K562 (cell line): ENCODE measurements around the gene SLC38A8. TPM values are rescaled to one million over a fixed set of nuclear protein-coding genes. Genes with fewer than 3 reads are reported as not detected.

Experiments
- ATAC-seq: fragments of 200-7000 bp; cut with Tn5 transposase; 3 replicates; pipeline ENCODE4 v1.9.1; 2020; ENCODE audit warnings: moderate library complexity
- BruUV-seq: library from RNA; stranded (reverse); fragments of 400-500 nt; replicated peaks from 2 replicates; lab custom pipeline; 2021; lab: Mats Ljungman, UMichigan
- CTCF ChIA-PET: fragments of 300-600 bp; formaldehyde crosslinking; extraction: SDS; loops from one replicate; lab custom pipeline; 2021; ENCODE audit warnings: low intra/inter-chr PET ratio; lab: Yijun Ruan, JAX
- POLR2A ChIA-PET: fragments of 300-600, 350-650 bp; sonication (Branson Sonifier 250); formaldehyde crosslinking; extraction: SDS; loops from one replicate; lab custom pipeline; 2021; ENCODE audit warnings: antibody characterized with exemption, inconsistent platforms; lab: Yijun Ruan, JAX
- DNase-seq, 4 experiments: peaks; one replicate each; pipeline versions ENCODE4 v3.0.0 to v3.0.0-alpha.2; 2011 to 2018; ENCODE audit warnings: low spot score in 3 of 4, mixed read lengths in 3 of 4; ENCODE audit errors: extremely low read depth in 1 of 4
- FAIRE-seq: peaks from 2 replicates; lab custom pipeline; 2011; peaks lifted over from hg19 to GRCh38; lab: Jason Lieb, UNC
- H2AFZ ChIP-seq: 2 replicates; pipeline ENCODE4 v1.6.0; 2011; ENCODE audit warnings: low read depth, low read length, control low read depth, inconsistent platforms
- H3K27ac ChIP-seq: fragments of 200-600 bp; 3 replicates; pipeline ENCODE4 v1.8.0; 2011; ENCODE audit warnings: low read depth, mild to moderate bottlenecking, control low read depth, inconsistent platforms, low read length, moderate library complexity, mixed read lengths; ENCODE audit errors: extremely low read depth
- H3K27me3 ChIP-seq, 2 experiments: fragments of 300-600 bp in 1 of 2; 2 replicates in 1 of 2; 3 replicates in 1 of 2; pipeline versions ENCODE4 v1.6.0 to v1.8.0; 2011; ENCODE audit warnings: inconsistent platforms in 2 of 2, low read length in 2 of 2, mild to moderate bottlenecking in 1 of 2, mixed read lengths in 1 of 2, moderate library complexity in 1 of 2; ENCODE audit not compliant: control insufficient read depth in 2 of 2, insufficient read depth in 2 of 2
- H3K36me3 ChIP-seq: fragments of 300-600 bp; 3 replicates; pipeline ENCODE4 v1.8.0; 2011; ENCODE audit warnings: mild to moderate bottlenecking, low read length, inconsistent platforms; ENCODE audit not compliant: control insufficient read depth, insufficient read depth
- H3K4me1 ChIP-seq, 2 experiments: fragments of 200-600 bp in 1 of 2; replicated peaks in 1 of 2; 2 replicates in 1 of 2; 3 replicates in 1 of 2; pipeline versions ENCODE4 v1.5.1 to v1.8.0; 2011; ENCODE audit warnings: inconsistent platforms in 2 of 2, low read length in 2 of 2, mild to moderate bottlenecking in 1 of 2, mixed read lengths in 1 of 2, moderate library complexity in 1 of 2; ENCODE audit not compliant: control insufficient read depth in 2 of 2, insufficient read depth in 2 of 2
- H3K4me2 ChIP-seq: 2 replicates; pipeline ENCODE4 v1.6.1; 2011; ENCODE audit warnings: low read length, control low read depth, inconsistent platforms, mixed read lengths; ENCODE audit not compliant: insufficient read depth
- H3K4me3 ChIP-seq: fragments of 200-600 bp; sonication (generic), shearing (Covaris generic); 2 replicates; pipeline ENCODE4 v1.5.1; 2016; ENCODE audit warnings: control low read depth, inconsistent platforms
- H3K79me2 ChIP-seq: fragments of 200-600 bp; 3 replicates; pipeline ENCODE4 v1.8.0; 2011; ENCODE audit warnings: low read length, inconsistent platforms; ENCODE audit not compliant: control insufficient read depth, insufficient read depth
- H3K9ac ChIP-seq, 2 experiments: 2 replicates each; pipeline versions ENCODE4 v1.6.0 to v1.6.1; 2011; ENCODE audit warnings: low read depth in 2 of 2, low read length in 2 of 2, control low read depth in 1 of 2, inconsistent platforms in 1 of 2, mild to moderate bottlenecking in 1 of 2, mixed read lengths in 1 of 2; ENCODE audit not compliant: insufficient read depth in 1 of 2
- H3K9me1 ChIP-seq: one replicate; pipeline ENCODE4 v1.6.0; 2011; ENCODE audit warnings: inconsistent platforms, mild to moderate bottlenecking, low read length, moderate library complexity; ENCODE audit not compliant: control insufficient read depth, insufficient read depth
- H3K9me3 ChIP-seq: replicated peaks from 2 replicates; pipeline ENCODE4 v1.5.1; 2011; ENCODE audit warnings: low read depth, low read length, inconsistent platforms; ENCODE audit not compliant: control insufficient read depth, insufficient read depth
- H4K20me1 ChIP-seq: replicated peaks from 2 replicates; pipeline ENCODE4 v1.6.1; 2011; ENCODE audit warnings: low read length, inconsistent platforms, mixed read lengths; ENCODE audit not compliant: control insufficient read depth, insufficient read depth
- CHD4 ChIP-seq: fragments of 200-600 bp; sonication (generic); IDR thresholded peaks from 3 replicates; pipeline ENCODE4 v1.6.1; 2012; ENCODE audit warnings: low read depth, mild to moderate bottlenecking, mixed read lengths, low read length, inconsistent platforms; ENCODE audit not compliant: insufficient read depth, insufficient replicate concordance, poor library complexity, severe bottlenecking
- ESRRB ChIP-seq: fragments of 250-450 bp; sonication (Bioruptor Pico); IDR thresholded peaks from 2 replicates; pipeline ENCODE4 v1.5.0; 2020; ENCODE audit warnings: mild to moderate bottlenecking, moderate library complexity, borderline replicate concordance
- HDAC1 ChIP-seq, 2 experiments: fragments of 450-650 bp; IDR thresholded peaks; 2 replicates each; pipeline ENCODE4 v1.6.1; 2016 to 2017; ENCODE audit warnings: inconsistent platforms in 1 of 2, mild to moderate bottlenecking in 1 of 2, moderate library complexity in 1 of 2
- LEF1 ChIP-seq: fragments of 450-650 bp; IDR thresholded peaks from 2 replicates; pipeline ENCODE4 v1.6.1; 2016; ENCODE audit warnings: mild to moderate bottlenecking
- MEF2D ChIP-seq: conservative IDR thresholded peaks from 2 replicates; pipeline ENCODE4 v1.6.1; 2016; ENCODE audit warnings: low read depth, missing genetic modification characterization, missing compliant biosample characterization
- NR2C1 ChIP-seq, 2 experiments: fragments of 450-650 bp; IDR thresholded peaks; 2 replicates each; pipeline ENCODE4 v1.6.1; 2017; ENCODE audit warnings: mild to moderate bottlenecking in 2 of 2, antibody characterized with exemption in 1 of 2, inconsistent platforms in 1 of 2, missing compliant biosample characterization in 1 of 2, missing genetic modification characterization in 1 of 2
- OTX1 ChIP-seq: fragments of 450-650 bp; formaldehyde crosslinking; IDR thresholded peaks from 2 replicates; pipeline ENCODE4 v1.4.0; 2022; ENCODE audit warnings: mild to moderate bottlenecking
- PHF8 ChIP-seq: fragments of 200-600 bp; sonication (generic); IDR thresholded peaks from 2 replicates; pipeline ENCODE4 v1.6.1; 2012; ENCODE audit warnings: mixed run types, mild to moderate bottlenecking, inconsistent platforms, low read length, moderate library complexity, borderline replicate concordance
- PHTF2 ChIP-seq: fragments of 250-450 bp; sonication (Bioruptor Pico); IDR thresholded peaks from 2 replicates; pipeline ENCODE4 v1.5.0; 2021; ENCODE audit warnings: mild to moderate bottlenecking
- SIRT6 ChIP-seq: IDR thresholded peaks from one replicate; pipeline ENCODE4 v1.6.1; 2012; ENCODE audit warnings: low read depth, mild to moderate bottlenecking, control low read depth, inconsistent platforms, low read length, moderate library complexity
- STAT5B ChIP-seq: fragments of 250-450 bp; sonication (Bioruptor Pico); IDR thresholded peaks from 2 replicates; pipeline ENCODE4 v1.8.0; 2021; ENCODE audit warnings: mild to moderate bottlenecking, inconsistent platforms
- ZNF551 ChIP-seq: fragments of 250-450 bp; sonication (Bioruptor Pico); IDR thresholded peaks from 2 replicates; pipeline ENCODE4 v1.5.0; 2021; ENCODE audit warnings: mild to moderate bottlenecking, moderate library complexity
- ZNF586 ChIP-seq: fragments of 450-650 bp; formaldehyde crosslinking; conservative IDR thresholded peaks from 2 replicates; pipeline ENCODE4 v1.4.0; 2020; ENCODE audit warnings: mild to moderate bottlenecking, moderate library complexity
- WGBS: fragments of 100-300 bp; shearing (Covaris generic); methylation state at CpG from one replicate; pipeline ENCODE4 v1.1.6; 2016; ENCODE audit warnings: low coverage, mixed read lengths; ENCODE audit not compliant: insufficient coverage; ENCODE audit errors: missing lambda C conversion rate; 5-methylcytosine and 5-hydroxymethylcytosine counted together
- in situ Hi-C: fragments of 300-500 bp; cut with MboI; formaldehyde crosslinking; loops from 4 replicates; pipeline ENCODE4 v1.15.0; 2018; ENCODE audit warnings: inconsistent platforms, mixed read lengths
- intact Hi-C: fragments of 100-400 bp; cut with micrococcal nuclease; formaldehyde crosslinking; loops from 2 replicates; pipeline ENCODE4 v1.14.2; 2022
- polyA plus RNA-seq, 8 experiments: library from polyadenylated mRNA; depleted of rRNA in 4 of 8; stranded (reverse) in 5 of 8; unstranded in 3 of 8; fragments of >200 nt; fragmentation: Nextera tagmentation in 2 of 8; fragmentation: Illumina TruSeq in 1 of 8; extraction: Ambion mirVana in 2 of 8; extraction: Trizol in 1 of 8; gene quantifications; 2 replicates each; pipeline versions ENCODE4 v1.2.1 to v1.2.3, GENCODE V29; 2011 to 2014; ENCODE audit warnings: inconsistent platforms in 1 of 8, missing spikeins in 1 of 8
- total RNA-seq, 7 experiments: library from RNA; depleted of rRNA in 6 of 7; stranded (reverse); fragments of >200 nt in 6 of 7; fragmentation: Illumina TruSeq in 2 of 7; extraction: Trizol in 2 of 7; gene quantifications; 2 replicates each; pipeline versions ENCODE4 v1.2.1 to v1.2.3, GENCODE V29; 2011 to 2021; ENCODE audit warnings: low replicate concordance in 1 of 7
- TF ChIP-seq, protein P1 (sequence below): sonication (generic); formaldehyde crosslinking; IDR thresholded peaks from 2 replicates; pipeline ENCODE4 v1.5.0; 2020; ENCODE audit warnings: missing genetic modification reagents
- TF ChIP-seq, protein P2 (sequence below): fragments of 150-350 bp; conservative IDR thresholded peaks from 2 replicates; pipeline ENCODE4 v1.6.1; 2014; ENCODE audit warnings: low read length

Gene SLC38A8
- total and polyA plus RNA-seq, 9 of the 15 experiments (the other 6 are each of a cell fraction or from before 2014, with no cell fraction given), result 0.28 TPM; not detected in 8

GRCh38 chr16:83977056-83977815 is 65.4 kb downstream of the SLC38A8 start:
- in situ Hi-C loops (loop anchor here (10.0 kb wide), 1 partner anchor 68 kb away; the partner anchor contains the start of gene SLC38A8), intact Hi-C loops (no loop called here)
- DNase-seq, result no peak

More at GRCh38 chr16:83977056-83977815, 65.4 kb downstream of the SLC38A8 start:
- BruUV-seq, result no TSS peak
- 0 out of 2 replicates have a peak, but pooled peaks cover 14% of the 10 kb centered on the region for H4K20me1 ChIP-seq
- H3K4me1 ChIP-seq, result peaks cover 0 to 7% of the 10 kb centered on the region in 2 experiments; a peak in 2 of 5 replicates
- no peak overlapping the region for H3K9ac ChIP-seq
- no peak for FAIRE-seq
- no peaks in the 10 kb centered on the region for H3K36me3 ChIP-seq
- TF ChIP-seq STAT5B (no peak), PHTF2 (no peak), ESRRB (no peak), ZNF586 (no peak), OTX1 (CRISPR knock-in tag) (no peak), NR2C1 (IDR thresholded peaks at IDR 0.05) (no peak), NR2C1 (tag; IDR thresholded peaks at IDR 0.05) (no peak), ZNF551 (CRISPR knock-in tag) (no peak), CHD4 (no peak), SIRT6 (no peak), PHF8 (no peak), LEF1 (no peak), HDAC1 (IDR thresholded peaks at IDR 0.05) (no peak), MEF2D (no peak)
- TF ChIP-seq, protein P1, sequence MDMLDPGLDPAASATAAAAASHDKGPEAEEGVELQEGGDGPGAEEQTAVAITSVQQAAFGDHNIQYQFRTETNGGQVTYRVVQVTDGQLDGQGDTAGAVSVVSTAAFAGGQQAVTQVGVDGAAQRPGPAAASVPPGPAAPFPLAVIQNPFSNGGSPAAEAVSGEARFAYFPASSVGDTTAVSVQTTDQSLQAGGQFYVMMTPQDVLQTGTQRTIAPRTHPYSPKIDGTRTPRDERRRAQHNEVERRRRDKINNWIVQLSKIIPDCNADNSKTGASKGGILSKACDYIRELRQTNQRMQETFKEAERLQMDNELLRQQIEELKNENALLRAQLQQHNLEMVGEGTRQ (CRISPR knock-in tag), result no peak
- TF ChIP-seq, protein P2, sequence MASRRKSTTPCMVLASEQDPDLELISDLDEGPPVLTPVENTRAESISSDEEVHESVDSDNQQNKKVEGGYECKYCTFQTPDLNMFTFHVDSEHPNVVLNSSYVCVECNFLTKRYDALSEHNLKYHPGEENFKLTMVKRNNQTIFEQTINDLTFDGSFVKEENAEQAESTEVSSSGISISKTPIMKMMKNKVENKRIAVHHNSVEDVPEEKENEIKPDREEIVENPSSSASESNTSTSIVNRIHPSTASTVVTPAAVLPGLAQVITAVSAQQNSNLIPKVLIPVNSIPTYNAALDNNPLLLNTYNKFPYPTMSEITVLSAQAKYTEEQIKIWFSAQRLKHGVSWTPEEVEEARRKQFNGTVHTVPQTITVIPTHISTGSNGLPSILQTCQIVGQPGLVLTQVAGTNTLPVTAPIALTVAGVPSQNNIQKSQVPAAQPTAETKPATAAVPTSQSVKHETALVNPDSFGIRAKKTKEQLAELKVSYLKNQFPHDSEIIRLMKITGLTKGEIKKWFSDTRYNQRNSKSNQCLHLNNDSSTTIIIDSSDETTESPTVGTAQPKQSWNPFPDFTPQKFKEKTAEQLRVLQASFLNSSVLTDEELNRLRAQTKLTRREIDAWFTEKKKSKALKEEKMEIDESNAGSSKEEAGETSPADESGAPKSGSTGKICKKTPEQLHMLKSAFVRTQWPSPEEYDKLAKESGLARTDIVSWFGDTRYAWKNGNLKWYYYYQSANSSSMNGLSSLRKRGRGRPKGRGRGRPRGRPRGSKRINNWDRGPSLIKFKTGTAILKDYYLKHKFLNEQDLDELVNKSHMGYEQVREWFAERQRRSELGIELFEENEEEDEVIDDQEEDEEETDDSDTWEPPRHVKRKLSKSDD, result no peak
- no peak overlapping the region for H3K27ac ChIP-seq
- no peak for ATAC-seq
- H3K9me3 ChIP-seq, result peaks cover 4% of the 10 kb centered on the region; the same call in 1 of the 2 replicates
- H3K79me2 ChIP-seq, result no peaks in the 10 kb centered on the region
- no peaks in the 10 kb centered on the region for H3K9me1 ChIP-seq
- ChIA-PET CTCF (interaction anchor here (0.6 kb wide), 1 partner anchor 193 kb away, joined by 4 read pairs; no protein-coding TSS in a partner anchor), POLR2A (interaction anchor here (0.6 to 1.6 kb wide), 4 partner anchors 12 to 67 kb away, joined by 3 to 6 read pairs (median 4); partner anchors contain the start of gene SLC38A8)
- 2% methylated on average over 6 of the region's 6 CpGs for WGBS
- H2AFZ ChIP-seq, result no peak overlapping the region
- peaks cover 21 to 75% of the 10 kb centered on the region in 2 experiments; a peak in 4 of 5 replicates for H3K27me3 ChIP-seq
- H3K4me3 ChIP-seq, result no peak overlapping the region
- no peak overlapping the region for H3K4me2 ChIP-seq
